HG02981 (cell line): ENCODE data around the gene TMEM129.

Experiments
- ATAC-seq: cut with Tn5 transposase; IDR thresholded peaks from one replicate; pipeline ENCODE4 v1.9.1; 2021; ENCODE audit warnings: mild to moderate bottlenecking, moderate library complexity; ENCODE audit not compliant: unreplicated experiment

Gene TMEM129

GRCh38 chr4:1721003-1721665 is at the start of gene TMEM129, which contains the start of gene TACC3:
Gene TMEM129 (minus strand): TSS chr4:1721323. CDS start chr4:1720837, 486 bp downstream.
Gene TACC3 (plus strand): TSS chr4:1721521. CDS start chr4:1723422, 1,901 bp downstream.
- ATAC-seq, result peak; percentile 81

- no peak for ATAC-seq
Measured at GRCh38 chr4:1770791-1771231, 49.7 kb upstream of the TMEM129 start.

DNA sequence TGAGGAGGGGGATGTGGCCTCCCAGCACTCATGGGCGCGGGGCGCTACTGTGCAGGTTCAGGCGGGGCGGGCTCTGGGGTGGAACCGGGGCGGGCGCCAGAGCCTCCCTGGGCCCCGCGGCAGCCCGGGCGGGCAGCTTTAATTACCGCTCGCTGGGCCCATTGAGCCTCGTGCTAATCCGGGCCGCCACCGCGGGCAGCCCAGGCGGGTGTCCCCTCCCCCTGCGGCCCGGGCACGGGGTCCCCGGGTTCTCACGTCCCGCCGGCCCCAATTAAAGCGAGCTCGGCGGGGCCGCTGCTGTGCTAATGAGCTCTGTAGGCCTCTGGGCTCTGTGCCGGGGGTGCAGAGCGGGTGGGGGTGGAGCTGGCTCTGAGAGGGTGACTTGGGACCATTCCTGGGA is 49.1 kb upstream of the TMEM129 start:
- ATAC-seq, result no peak

GRCh38 chr4:1769692-1770091 is 48.6 kb upstream of the TMEM129 start:
- no peak for ATAC-seq

GRCh38 chr4:1768367-1769034 is 47.4 kb upstream of the TMEM129 start:
- no peak for ATAC-seq

GRCh38 chr4:1767770-1768366 is 46.7 kb upstream of the TMEM129 start:
- no peak for ATAC-seq

DNA sequence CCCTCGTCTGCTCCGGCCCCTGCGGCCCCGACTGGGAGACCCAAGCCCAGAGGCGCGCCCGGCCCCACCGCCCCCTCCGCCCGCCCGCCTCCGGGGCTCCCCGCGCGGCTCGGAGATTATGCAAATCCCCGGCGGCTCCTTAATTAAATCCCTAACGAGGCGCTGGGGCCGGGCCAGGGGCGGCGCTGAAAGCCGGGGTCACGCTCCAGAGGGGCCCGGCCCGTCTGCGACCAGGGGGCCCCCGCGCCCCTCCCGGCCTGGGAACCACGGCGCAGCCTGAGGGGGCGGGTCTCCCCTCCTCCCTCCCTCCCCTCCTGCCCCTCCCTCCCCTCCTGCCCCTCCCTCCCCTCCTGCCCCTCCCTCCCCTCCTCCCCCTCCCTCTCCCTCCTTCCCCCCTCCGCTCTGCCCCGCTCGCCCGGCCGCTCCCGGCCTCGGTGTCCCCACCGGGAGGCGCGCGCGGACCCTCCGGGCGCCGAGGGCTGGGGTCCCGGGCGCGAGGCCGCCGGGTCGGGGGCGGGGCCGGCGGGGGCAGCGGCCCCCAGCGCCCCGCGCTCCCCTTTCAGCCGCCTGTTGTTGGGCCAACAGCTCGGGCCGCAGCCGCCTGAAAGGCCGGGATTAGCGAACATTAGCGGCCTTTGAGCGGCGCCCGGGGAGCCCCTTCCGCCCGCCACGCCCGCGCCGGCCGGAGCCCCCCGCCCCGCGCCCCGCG is 46.1 kb upstream of the TMEM129 start:
- no peak for ATAC-seq

GRCh38 chr4:1766106-1767060 is 45.3 kb upstream of the TMEM129 start:
- ATAC-seq, result no peak

DNA sequence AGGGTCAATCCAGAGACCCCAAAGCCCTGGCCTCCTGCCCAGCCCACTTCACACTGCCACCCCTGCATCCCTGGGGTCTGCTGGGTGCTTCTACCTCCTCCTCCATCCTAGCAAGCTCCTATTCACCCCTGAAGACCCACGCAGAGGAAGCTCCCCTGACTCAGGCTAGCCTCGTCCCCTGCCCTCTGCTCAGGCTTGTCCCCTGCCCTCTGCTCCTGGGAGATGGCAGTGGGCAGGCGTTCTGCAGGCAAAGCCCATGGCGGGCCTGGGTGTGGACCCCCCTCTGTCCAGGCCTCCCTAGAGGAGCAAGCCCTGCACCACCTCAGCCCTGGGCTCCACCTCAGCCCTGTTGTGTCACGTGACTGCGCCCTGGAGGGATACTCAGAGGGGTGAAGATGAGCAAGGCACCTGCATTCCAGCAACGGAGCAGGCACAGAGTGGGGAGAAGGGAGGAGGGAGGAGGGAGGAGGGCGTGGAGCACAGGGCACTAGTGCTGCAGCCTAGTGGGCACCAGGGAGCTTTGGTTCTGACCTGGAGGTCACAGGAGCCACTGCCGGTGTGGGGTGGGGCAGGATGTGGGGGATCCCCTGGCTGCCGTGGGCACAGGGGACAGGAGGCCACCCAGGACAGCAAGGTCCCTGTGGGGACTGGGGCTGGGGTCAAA is 44.4 kb upstream of the TMEM129 start:
- no peak for ATAC-seq

GRCh38 chr4:1764670-1765069 is 43.5 kb upstream of the TMEM129 start:
- no peak for ATAC-seq

DNA sequence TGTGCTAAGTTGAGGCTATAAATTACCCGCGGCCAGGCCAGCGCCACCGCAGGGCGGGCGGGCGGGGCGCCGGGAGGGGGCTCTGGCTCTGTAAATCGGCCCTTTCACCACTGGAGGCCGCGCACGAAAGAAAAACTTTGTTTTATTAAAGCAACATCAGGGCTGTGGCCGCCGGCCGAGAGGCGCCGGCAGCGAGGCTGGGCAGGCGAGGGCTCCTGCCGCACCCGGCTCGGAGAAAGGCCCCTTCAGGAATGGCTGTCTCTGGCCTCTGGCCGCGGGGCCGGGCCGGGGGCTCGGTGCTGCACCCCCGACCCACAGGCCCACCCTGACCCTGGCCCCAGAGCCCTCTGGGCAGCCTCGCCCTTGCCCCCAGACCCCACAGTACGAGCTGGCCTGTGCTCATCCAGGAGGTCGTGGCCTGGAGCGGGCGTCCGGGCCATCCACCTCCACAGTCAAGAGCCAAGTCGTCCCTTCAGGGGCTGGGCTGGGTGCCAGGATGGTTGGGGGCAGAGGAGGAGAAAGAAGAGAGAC is 42.5 kb upstream of the TMEM129 start:
- ATAC-seq, result no peak

DNA sequence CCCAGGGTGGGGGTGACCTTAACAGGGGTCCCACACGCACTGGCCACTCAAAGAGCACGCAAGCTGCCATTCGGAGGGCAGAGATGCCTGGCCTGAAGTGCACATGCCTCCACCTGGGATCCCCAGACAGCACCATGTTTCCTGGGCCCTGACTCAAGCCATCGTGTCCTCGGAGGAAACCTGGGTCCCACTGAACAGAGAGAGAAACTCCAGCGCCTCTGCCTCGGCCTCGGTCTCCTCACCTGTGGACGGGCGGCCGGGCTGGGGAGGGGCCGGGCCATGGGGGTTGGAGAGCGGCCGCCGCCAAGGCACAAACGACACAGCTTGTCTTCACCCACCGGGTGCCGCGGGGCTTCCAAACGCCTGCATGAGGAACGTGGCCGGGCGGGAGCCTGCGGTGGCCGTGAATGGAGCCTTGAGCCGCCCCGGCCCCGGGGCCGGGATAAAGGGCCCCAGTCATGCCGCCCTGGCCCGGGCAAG is 42.0 kb upstream of the TMEM129 start:
- ATAC-seq, result no peak

- ATAC-seq, result no peak
Measured at GRCh38 chr4:1762264-1763010, 41.3 kb upstream of the TMEM129 start.

- ATAC-seq, result no peak
Measured at GRCh38 chr4:1761130-1761689, 40.1 kb upstream of the TMEM129 start.

- ATAC-seq, result no peak
Measured at GRCh38 chr4:1760521-1761071, 39.5 kb upstream of the TMEM129 start.

DNA sequence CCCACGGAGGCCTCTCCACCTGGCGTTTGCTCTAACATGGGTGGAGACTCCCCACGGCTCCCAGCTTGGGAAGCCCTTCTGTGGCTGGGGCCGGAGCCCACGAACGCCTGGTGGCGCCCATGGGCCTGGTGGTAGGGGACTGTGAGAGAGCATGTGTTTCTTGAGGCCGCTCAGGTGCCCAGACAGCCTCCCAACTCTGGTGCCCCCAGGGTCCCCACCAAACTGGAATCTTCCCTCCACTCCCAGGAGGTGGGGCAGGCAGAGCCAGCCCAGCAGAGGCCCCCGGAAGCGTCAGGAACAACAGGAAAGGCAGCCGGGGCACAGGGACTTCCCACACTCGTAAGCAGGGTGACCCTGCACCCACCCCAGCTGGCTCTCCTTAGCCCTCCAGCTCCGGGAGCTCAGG is 38.7 kb upstream of the TMEM129 start:
- ATAC-seq, result no peak

GRCh38 chr4:1759170-1759817 is 38.2 kb upstream of the TMEM129 start:
- ATAC-seq, result no peak
